Measurements from ENCODE around the gene INCA1. TPM values are rescaled to one million over a fixed set of nuclear protein-coding genes. Genes with fewer than 3 reads are reported as not detected.

INCA1 gene
- total and polyA plus RNA-seq, 4 donors: 0.28 to 0.75 (median 0.55) TPM

DNA sequence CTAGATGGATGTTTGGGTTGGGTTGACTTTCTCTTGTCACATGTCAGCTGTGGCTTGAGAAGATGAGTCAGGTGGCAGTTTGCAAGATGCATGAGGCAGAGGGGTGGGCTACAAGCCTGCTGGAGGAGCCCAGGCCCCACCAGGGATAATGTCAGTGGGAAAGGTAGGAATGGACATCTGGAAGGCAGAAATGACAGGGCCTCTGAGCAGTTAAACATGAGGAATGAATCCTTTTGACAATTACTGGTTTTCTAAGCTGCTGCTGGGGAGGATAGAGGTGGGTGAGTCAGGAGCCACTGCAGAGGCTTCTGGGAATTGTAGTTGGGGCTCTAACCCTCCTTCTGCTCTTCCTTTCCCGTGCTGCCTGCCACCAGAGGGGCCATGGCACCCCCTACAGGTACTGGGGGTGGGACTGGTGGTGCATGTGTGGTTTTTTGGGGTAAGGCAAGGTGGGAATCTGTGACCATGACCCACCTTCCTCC lies 22.2 kb upstream of the INCA1 start:
- Histone ChIP-seq H3K9ac (ENCODE audit: low read depth in 1 of 2, low read length in 2 of 2) (no peak overlapping the region), H3K27ac (ENCODE audit: low read depth in 1 of 2, low read length in 2 of 2) (no peak overlapping the region), H3K36me3 (ENCODE audit: control insufficient read depth in 4 of 4, insufficient read depth in 3 of 4, low read depth in 1 of 4, low read length in 3 of 4) (peaks cover 24 to 77% (median 50%) of the 10 kb centered on the region in 4 donors), H3K4me1 (ENCODE audit: control insufficient read depth in 4 of 4, insufficient read depth in 4 of 4, low read length in 3 of 4) (no peaks in the 10 kb centered on the region), H3K9me3 (ENCODE audit: control insufficient read depth in 4 of 4, low read length in 3 of 4) (no peaks in the 10 kb centered on the region), H3K4me3 (ENCODE audit: low read depth in 1 of 3, low read length in 3 of 3) (no peak overlapping the region), H3K27me3 (ENCODE audit: control insufficient read depth in 4 of 4, insufficient read depth in 4 of 4, low read length in 3 of 4) (no peaks in the 10 kb centered on the region)
- TF ChIP-seq HNF4G (IDR thresholded peaks at IDR 0.05) (no peak), RAD21 (IDR thresholded peaks at IDR 0.05) (peak; percentile 16 to 29)
- TF ChIP-seq, protein P1, sequence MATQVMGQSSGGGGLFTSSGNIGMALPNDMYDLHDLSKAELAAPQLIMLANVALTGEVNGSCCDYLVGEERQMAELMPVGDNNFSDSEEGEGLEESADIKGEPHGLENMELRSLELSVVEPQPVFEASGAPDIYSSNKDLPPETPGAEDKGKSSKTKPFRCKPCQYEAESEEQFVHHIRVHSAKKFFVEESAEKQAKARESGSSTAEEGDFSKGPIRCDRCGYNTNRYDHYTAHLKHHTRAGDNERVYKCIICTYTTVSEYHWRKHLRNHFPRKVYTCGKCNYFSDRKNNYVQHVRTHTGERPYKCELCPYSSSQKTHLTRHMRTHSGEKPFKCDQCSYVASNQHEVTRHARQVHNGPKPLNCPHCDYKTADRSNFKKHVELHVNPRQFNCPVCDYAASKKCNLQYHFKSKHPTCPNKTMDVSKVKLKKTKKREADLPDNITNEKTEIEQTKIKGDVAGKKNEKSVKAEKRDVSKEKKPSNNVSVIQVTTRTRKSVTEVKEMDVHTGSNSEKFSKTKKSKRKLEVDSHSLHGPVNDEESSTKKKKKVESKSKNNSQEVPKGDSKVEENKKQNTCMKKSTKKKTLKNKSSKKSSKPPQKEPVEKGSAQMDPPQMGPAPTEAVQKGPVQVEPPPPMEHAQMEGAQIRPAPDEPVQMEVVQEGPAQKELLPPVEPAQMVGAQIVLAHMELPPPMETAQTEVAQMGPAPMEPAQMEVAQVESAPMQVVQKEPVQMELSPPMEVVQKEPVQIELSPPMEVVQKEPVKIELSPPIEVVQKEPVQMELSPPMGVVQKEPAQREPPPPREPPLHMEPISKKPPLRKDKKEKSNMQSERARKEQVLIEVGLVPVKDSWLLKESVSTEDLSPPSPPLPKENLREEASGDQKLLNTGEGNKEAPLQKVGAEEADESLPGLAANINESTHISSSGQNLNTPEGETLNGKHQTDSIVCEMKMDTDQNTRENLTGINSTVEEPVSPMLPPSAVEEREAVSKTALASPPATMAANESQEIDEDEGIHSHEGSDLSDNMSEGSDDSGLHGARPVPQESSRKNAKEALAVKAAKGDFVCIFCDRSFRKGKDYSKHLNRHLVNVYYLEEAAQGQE (IDR thresholded peaks at IDR 0.05): no peak
- 80% methylated on average over 1 of the region's 1 CpG for WGBS
- no peak for DNase-seq (ENCODE audit: low spot score)

DNA sequence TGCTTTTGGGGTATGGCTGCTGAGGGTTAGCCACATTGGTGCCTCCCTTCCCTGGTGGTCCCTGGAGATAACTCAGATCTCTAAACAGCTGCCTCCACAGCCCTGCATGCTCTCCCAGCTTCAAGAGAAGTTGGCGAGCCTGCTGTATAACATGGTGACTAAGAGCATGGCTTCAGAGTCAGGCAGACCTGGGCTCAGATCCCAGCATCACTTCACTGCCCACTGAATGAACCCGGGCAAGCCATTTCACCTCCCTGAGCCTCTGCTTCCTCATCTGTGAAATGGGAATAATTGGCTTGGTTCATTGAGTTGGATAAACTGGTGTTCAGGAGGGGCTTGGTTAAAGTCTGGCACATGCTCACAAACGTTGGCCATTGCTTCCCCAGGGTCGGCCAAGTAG lies 17.0 kb upstream of the INCA1 start:
- no peak overlapping the region for H3K27ac ChIP-seq (ENCODE audit: low read depth in 1 of 2, low read length in 2 of 2)
- 84% methylated on average over 4 of the region's 4 CpGs for WGBS
- H3K27me3 ChIP-seq (ENCODE audit: control insufficient read depth in 4 of 4, insufficient read depth in 4 of 4, low read length in 3 of 4): no peaks in the 10 kb centered on the region
- H3K9me3 ChIP-seq (ENCODE audit: control insufficient read depth in 4 of 4, low read length in 3 of 4): no peaks in the 10 kb centered on the region
- TF ChIP-seq SP1 (IDR thresholded peaks at IDR 0.05) (no peak), NR2F2 (IDR thresholded peaks at IDR 0.05) (no peak), JUND (IDR thresholded peaks at IDR 0.05) (no peak), TAF1 (conservative IDR thresholded peaks at IDR 0.05) (no peak), GABPA (IDR thresholded peaks at IDR 0.05 in 1 of 2, conservative IDR thresholded peaks at IDR 0.05 in 1 of 2) (no peak), RAD21 (IDR thresholded peaks at IDR 0.05) (no peak), YY1 (IDR thresholded peaks at IDR 0.05) (no peak), FOXA2 (IDR thresholded peaks at IDR 0.05) (no peak)
- TF ChIP-seq, protein P2, sequence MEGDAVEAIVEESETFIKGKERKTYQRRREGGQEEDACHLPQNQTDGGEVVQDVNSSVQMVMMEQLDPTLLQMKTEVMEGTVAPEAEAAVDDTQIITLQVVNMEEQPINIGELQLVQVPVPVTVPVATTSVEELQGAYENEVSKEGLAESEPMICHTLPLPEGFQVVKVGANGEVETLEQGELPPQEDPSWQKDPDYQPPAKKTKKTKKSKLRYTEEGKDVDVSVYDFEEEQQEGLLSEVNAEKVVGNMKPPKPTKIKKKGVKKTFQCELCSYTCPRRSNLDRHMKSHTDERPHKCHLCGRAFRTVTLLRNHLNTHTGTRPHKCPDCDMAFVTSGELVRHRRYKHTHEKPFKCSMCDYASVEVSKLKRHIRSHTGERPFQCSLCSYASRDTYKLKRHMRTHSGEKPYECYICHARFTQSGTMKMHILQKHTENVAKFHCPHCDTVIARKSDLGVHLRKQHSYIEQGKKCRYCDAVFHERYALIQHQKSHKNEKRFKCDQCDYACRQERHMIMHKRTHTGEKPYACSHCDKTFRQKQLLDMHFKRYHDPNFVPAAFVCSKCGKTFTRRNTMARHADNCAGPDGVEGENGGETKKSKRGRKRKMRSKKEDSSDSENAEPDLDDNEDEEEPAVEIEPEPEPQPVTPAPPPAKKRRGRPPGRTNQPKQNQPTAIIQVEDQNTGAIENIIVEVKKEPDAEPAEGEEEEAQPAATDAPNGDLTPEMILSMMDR (IDR thresholded peaks at IDR 0.05; ENCODE audit: low read depth, low read length, missing input control): no peak
- TF ChIP-seq, protein P3, sequence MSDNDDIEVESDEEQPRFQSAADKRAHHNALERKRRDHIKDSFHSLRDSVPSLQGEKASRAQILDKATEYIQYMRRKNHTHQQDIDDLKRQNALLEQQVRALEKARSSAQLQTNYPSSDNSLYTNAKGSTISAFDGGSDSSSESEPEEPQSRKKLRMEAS (IDR thresholded peaks at IDR 0.05): no peak
- TF ChIP-seq, protein P4, sequence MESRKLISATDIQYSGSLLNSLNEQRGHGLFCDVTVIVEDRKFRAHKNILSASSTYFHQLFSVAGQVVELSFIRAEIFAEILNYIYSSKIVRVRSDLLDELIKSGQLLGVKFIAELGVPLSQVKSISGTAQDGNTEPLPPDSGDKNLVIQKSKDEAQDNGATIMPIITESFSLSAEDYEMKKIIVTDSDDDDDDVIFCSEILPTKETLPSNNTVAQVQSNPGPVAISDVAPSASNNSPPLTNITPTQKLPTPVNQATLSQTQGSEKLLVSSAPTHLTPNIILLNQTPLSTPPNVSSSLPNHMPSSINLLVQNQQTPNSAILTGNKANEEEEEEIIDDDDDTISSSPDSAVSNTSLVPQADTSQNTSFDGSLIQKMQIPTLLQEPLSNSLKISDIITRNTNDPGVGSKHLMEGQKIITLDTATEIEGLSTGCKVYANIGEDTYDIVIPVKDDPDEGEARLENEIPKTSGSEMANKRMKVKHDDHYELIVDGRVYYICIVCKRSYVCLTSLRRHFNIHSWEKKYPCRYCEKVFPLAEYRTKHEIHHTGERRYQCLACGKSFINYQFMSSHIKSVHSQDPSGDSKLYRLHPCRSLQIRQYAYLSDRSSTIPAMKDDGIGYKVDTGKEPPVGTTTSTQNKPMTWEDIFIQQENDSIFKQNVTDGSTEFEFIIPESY (IDR thresholded peaks at IDR 0.05): no peak
- no peak for DNase-seq (ENCODE audit: low spot score)
- no peak overlapping the region for H3K9ac ChIP-seq (ENCODE audit: low read depth in 1 of 2, low read length in 2 of 2)
- no peaks in the 10 kb centered on the region for H3K4me1 ChIP-seq (ENCODE audit: control insufficient read depth in 4 of 4, insufficient read depth in 4 of 4, low read length in 3 of 4)
- H3K36me3 ChIP-seq (ENCODE audit: control insufficient read depth in 4 of 4, insufficient read depth in 3 of 4, low read depth in 1 of 4, low read length in 3 of 4): peaks cover 18 to 70% (median 39%) of the 10 kb centered on the region in 4 donors
- H3K4me3 ChIP-seq (ENCODE audit: low read depth in 1 of 3, low read length in 3 of 3): no peak overlapping the region
